ENCODE data around the gene ZNF214.
A peak's percentile ranks its signal among the peaks of the same experiment; 100 is the strongest.

The ZNF214 gene

DNA sequence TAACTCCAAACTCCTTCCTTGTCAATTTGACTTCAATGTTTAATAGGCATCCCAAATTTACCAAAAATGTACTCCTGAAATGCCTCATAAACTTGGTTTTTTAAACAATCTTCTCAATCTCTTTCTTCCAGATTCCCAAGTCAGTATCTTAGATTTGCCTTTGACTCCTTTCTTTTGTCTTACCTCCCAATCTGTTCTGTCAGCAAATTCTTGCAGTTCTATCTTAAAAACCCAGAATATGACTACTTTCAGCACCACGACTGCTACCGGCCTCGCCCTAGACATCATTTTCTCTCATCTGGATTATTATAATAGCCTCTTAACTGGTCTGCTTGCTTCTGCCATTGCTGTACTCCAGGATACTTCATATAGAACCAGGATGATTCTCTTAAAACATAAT, 8.0 kb upstream of the ZNF214 start:
- Histone ChIP-seq H3K4me2 (ENCODE audit: low read length) (no peak overlapping the region), H3K27me3 (ENCODE audit: control insufficient read depth, insufficient read depth, low read length) (peaks cover 42% of the 10 kb centered on the region), H3K4me1 (ENCODE audit: control insufficient read depth, insufficient read depth, low read length) (no peaks in the 10 kb centered on the region), H3K36me3 (ENCODE audit: insufficient read depth, low read length) (no peaks in the 10 kb centered on the region), H3K4me3 (ENCODE audit: low read length) (no peak overlapping the region), H3K9me3 (replicated peaks; ENCODE audit: low read length) (no peaks in the 10 kb centered on the region), H3K9ac (ENCODE audit: low read depth, low read length) (no peak overlapping the region)

GRCh38 chr11:7021318-7021717, 1.2 kb upstream of the ZNF214 start:
- Histone ChIP-seq H3K9me3 (replicated peaks; ENCODE audit: low read length) (no peaks in the 10 kb centered on the region), H3K4me2 (ENCODE audit: low read length) (no peak overlapping the region), H3K36me3 (ENCODE audit: insufficient read depth, low read length) (no peaks in the 10 kb centered on the region), H3K4me3 (ENCODE audit: low read length) (no peak overlapping the region), H3K27me3 (ENCODE audit: control insufficient read depth, insufficient read depth, low read length) (peaks cover 8% of the 10 kb centered on the region), H3K4me1 (ENCODE audit: control insufficient read depth, insufficient read depth, low read length) (peaks cover 14% of the 10 kb centered on the region), H3K9ac (ENCODE audit: low read depth, low read length) (no peak overlapping the region)

DNA sequence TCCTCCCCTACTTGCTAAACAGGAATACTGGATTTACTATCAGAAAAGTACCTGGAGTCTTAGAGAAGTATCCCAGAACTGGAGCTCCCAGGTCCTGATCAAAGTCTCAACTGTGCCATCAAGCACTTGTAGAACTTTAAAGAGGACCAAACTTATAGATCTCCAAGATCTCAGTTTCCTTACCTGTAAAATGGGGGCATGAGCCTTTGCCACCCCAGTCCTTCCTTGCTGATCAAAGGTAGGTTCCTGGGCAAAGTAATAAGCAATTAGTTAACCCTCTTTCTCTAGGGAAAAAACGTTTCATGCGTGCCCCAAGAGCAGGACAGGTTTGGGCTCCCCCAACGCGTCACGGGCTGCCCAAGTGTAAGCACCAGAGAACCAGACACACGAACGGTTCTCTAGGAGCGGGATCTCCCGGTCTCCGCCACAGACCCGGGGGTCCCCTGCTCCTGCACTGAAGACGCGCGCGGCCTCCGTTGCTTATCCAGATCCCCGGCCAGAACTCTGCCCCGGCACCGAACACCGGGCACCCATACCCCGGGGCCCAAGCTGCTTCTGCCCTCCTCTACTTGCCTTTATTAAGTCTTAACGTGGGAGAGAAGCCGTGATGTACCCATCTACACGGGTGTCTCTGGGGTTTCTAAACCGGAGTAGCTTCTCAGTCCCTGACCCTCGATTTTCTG, 505 bp downstream of the ZNF214 start:
- H3K9me3 ChIP-seq (replicated peaks; ENCODE audit: low read length), result no peaks in the 10 kb centered on the region
- H3K4me1 ChIP-seq (ENCODE audit: control insufficient read depth, insufficient read depth, low read length), result peaks cover 14% of the 10 kb centered on the region
- H3K9ac ChIP-seq (ENCODE audit: low read depth, low read length), result peak overlapping the region; percentile 76
- no peaks in the 10 kb centered on the region for H3K36me3 ChIP-seq (ENCODE audit: insufficient read depth, low read length)
- H3K4me2 ChIP-seq (ENCODE audit: low read length), result peak overlapping the region; percentile 96
- H3K4me3 ChIP-seq (ENCODE audit: low read length), result peak overlapping the region; percentile 88
- H3K27me3 ChIP-seq (ENCODE audit: control insufficient read depth, insufficient read depth, low read length), result peaks cover 8% of the 10 kb centered on the region

DNA sequence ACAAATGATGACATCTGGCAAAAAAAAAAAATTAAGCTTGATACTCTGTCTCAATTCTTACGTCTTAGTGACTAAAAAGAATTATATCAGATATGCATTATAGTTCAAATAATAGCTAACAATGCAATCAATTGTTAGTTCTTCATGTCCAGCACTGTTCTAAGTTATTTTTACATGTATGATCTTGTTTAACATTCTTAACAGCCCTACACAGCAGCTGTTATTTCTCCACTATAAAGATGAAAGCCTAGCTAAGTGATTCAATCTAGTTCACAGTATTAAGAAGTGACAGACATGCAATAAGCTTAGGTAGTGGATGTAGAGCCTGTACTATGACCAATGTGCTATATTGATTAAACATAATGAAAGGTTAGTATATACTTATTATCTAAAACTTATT, 4.1 kb downstream of the ZNF214 start:
- Histone ChIP-seq H3K27me3 (ENCODE audit: control insufficient read depth, insufficient read depth, low read length) (no peaks in the 10 kb centered on the region), H3K4me1 (ENCODE audit: control insufficient read depth, insufficient read depth, low read length) (peaks cover 13% of the 10 kb centered on the region), H3K9me3 (replicated peaks; ENCODE audit: low read length) (no peaks in the 10 kb centered on the region), H3K4me3 (ENCODE audit: low read length) (no peak overlapping the region), H3K9ac (ENCODE audit: low read depth, low read length) (no peak overlapping the region), H3K36me3 (ENCODE audit: insufficient read depth, low read length) (no peaks in the 10 kb centered on the region), H3K4me2 (ENCODE audit: low read length) (no peak overlapping the region)

- H3K9ac ChIP-seq (ENCODE audit: low read depth, low read length), result no peak overlapping the region
- H3K9me3 ChIP-seq (replicated peaks; ENCODE audit: low read length), result no peaks in the 10 kb centered on the region
- no peaks in the 10 kb centered on the region for H3K4me1 ChIP-seq (ENCODE audit: control insufficient read depth, insufficient read depth, low read length)
- no peak overlapping the region for H3K4me2 ChIP-seq (ENCODE audit: low read length)
- H3K27me3 ChIP-seq (ENCODE audit: control insufficient read depth, insufficient read depth, low read length), result no peaks in the 10 kb centered on the region
- H3K36me3 ChIP-seq (ENCODE audit: insufficient read depth, low read length), result no peaks in the 10 kb centered on the region
- H3K4me3 ChIP-seq (ENCODE audit: low read length), result no peak overlapping the region
Observed at GRCh38 chr11:7014118-7014517, 6.0 kb downstream of the ZNF214 start.

DNA sequence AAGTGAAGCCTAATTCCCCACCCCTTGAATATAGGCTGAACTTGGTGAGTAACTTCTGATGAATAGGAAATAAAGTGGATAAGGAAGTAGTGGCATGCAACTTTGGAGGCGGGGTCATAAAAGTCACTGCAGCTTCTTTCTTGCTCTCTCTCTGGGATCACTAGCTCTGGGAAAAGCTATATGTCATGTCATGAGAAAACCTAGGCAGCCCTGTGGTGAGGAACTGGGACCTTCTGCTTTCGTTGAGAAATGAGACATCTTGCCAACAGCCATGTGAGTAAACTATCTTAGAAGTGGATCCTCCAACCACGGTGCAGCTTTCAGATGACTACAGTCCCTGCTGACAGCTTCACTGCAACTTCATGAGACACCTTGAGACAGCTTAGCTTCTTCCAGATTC, 15.7 kb downstream of the ZNF214 start:
- no peaks in the 10 kb centered on the region for H3K9me3 ChIP-seq (replicated peaks; ENCODE audit: low read length)
- H3K4me1 ChIP-seq (ENCODE audit: control insufficient read depth, insufficient read depth, low read length), result peaks cover 6% of the 10 kb centered on the region
- H3K4me2 ChIP-seq (ENCODE audit: low read length), result peak overlapping the region; percentile 44
- H3K36me3 ChIP-seq (ENCODE audit: insufficient read depth, low read length), result no peaks in the 10 kb centered on the region
- no peak overlapping the region for H3K4me3 ChIP-seq (ENCODE audit: low read length)
- H3K9ac ChIP-seq (ENCODE audit: low read depth, low read length), result no peak overlapping the region
- H3K27me3 ChIP-seq (ENCODE audit: control insufficient read depth, insufficient read depth, low read length), result no peaks in the 10 kb centered on the region

DNA sequence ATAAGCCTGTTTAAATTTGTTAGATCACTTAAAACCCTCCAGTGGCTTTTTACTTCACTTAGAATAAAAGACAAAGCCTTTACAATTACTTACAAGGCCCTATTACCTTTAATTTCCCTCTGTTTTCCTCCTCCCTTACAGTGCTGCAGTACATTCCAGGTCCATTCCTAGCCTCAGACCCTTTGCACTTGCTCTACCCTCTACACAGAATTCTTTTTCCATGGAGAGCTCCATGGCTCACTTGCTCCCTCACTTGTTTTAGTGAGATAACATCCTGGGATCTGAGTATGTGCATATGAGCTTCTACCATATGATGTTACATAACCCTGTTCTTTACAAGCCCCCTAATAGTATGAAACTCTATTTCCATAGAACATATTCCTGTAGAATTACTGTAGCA, 24.4 kb downstream of the ZNF214 start:
- Histone ChIP-seq H3K27me3 (ENCODE audit: control insufficient read depth, insufficient read depth, low read length) (no peaks in the 10 kb centered on the region), H3K4me1 (ENCODE audit: control insufficient read depth, insufficient read depth, low read length) (peaks cover 27% of the 10 kb centered on the region), H3K9me3 (replicated peaks; ENCODE audit: low read length) (no peaks in the 10 kb centered on the region), H3K36me3 (ENCODE audit: insufficient read depth, low read length) (no peaks in the 10 kb centered on the region), H3K4me2 (ENCODE audit: low read length) (no peak overlapping the region), H3K9ac (ENCODE audit: low read depth, low read length) (no peak overlapping the region), H3K4me3 (ENCODE audit: low read length) (no peak overlapping the region)

DNA sequence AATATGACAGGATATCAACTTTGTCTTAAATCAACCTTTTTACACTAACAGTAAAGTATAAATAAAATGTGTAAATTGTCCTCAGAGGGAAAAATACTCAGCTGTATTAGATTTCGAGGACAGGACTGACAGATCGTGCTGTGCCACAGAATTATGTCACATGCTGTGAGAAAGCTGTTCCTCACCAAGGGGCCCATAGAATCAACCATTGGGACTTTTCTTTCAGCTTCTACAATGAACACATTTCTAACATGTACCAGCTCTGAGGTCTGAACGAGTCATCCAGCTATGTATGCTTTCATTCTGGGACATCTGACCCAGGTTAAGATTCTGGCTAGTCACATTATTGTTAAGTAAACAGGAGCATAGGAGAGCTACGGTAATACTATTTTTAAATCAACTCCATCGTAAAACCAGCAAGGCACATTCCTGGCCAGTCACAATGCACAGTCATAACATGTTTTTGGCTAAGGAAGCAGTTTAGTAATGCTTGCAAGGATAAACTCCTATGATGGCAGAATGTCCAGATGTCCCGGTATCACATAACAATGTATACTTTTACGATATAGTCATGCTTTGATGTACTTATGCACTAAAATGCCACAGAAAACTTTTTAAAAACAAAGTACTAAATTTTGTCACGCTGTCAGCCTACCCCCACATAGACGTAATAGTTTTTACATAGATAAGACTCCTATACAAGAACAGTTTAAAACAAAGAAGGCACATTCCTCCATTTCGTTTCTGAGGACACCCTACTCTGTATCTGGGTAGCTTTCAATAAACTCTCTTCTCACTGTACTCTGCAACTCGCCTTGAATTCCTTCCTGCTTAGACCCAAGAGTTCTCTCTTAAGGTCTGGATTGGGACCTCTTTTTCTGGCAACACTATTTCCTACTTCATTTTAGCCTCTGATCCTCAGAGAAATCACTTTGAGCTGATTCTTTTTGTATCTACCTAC, 27.4 kb downstream of the ZNF214 start:
- Histone ChIP-seq H3K9ac (ENCODE audit: low read depth, low read length) (peak overlapping the region; percentile 46), H3K4me1 (ENCODE audit: control insufficient read depth, insufficient read depth, low read length) (peaks cover 35% of the 10 kb centered on the region), H3K4me3 (ENCODE audit: low read length) (peak overlapping the region; percentile 18), H3K9me3 (replicated peaks; ENCODE audit: low read length) (no peaks in the 10 kb centered on the region), H3K36me3 (ENCODE audit: insufficient read depth, low read length) (no peaks in the 10 kb centered on the region), H3K4me2 (ENCODE audit: low read length) (peak overlapping the region; percentile 63), H3K27me3 (ENCODE audit: control insufficient read depth, insufficient read depth, low read length) (no peaks in the 10 kb centered on the region)

GRCh38 chr11:6992026-6992425, 28.1 kb downstream of the ZNF214 start:
- peaks cover 35% of the 10 kb centered on the region for H3K4me1 ChIP-seq (ENCODE audit: control insufficient read depth, insufficient read depth, low read length)

GRCh38 chr11:6991227-6991626, 28.9 kb downstream of the ZNF214 start:
- Histone ChIP-seq H3K36me3 (ENCODE audit: insufficient read depth, low read length) (no peaks in the 10 kb centered on the region), H3K9me3 (replicated peaks; ENCODE audit: low read length) (no peaks in the 10 kb centered on the region), H3K9ac (ENCODE audit: low read depth, low read length) (no peak overlapping the region), H3K4me1 (ENCODE audit: control insufficient read depth, insufficient read depth, low read length) (peaks cover 35% of the 10 kb centered on the region), H3K4me2 (ENCODE audit: low read length) (no peak overlapping the region), H3K4me3 (ENCODE audit: low read length) (no peak overlapping the region), H3K27me3 (ENCODE audit: control insufficient read depth, insufficient read depth, low read length) (no peaks in the 10 kb centered on the region)

More at GRCh38 chr11:6992026-6992425, 28.1 kb downstream of the ZNF214 start:
- Histone ChIP-seq H3K9ac (ENCODE audit: low read depth, low read length) (peak overlapping the region; percentile 43), H3K27me3 (ENCODE audit: control insufficient read depth, insufficient read depth, low read length) (no peaks in the 10 kb centered on the region), H3K4me3 (ENCODE audit: low read length) (peak overlapping the region; percentile 8), H3K9me3 (replicated peaks; ENCODE audit: low read length) (no peaks in the 10 kb centered on the region), H3K4me2 (ENCODE audit: low read length) (peak overlapping the region; percentile 63), H3K36me3 (ENCODE audit: insufficient read depth, low read length) (no peaks in the 10 kb centered on the region)

GRCh38 chr11:6988506-6988905, 31.6 kb downstream of the ZNF214 start:
- no peaks in the 10 kb centered on the region for H3K27me3 ChIP-seq (ENCODE audit: control insufficient read depth, insufficient read depth, low read length)
- no peak overlapping the region for H3K4me2 ChIP-seq (ENCODE audit: low read length)
- H3K4me1 ChIP-seq (ENCODE audit: control insufficient read depth, insufficient read depth, low read length), result peaks cover 32% of the 10 kb centered on the region
- no peak overlapping the region for H3K9ac ChIP-seq (ENCODE audit: low read depth, low read length)
- H3K36me3 ChIP-seq (ENCODE audit: insufficient read depth, low read length), result no peaks in the 10 kb centered on the region
- no peak overlapping the region for H3K4me3 ChIP-seq (ENCODE audit: low read length)
- H3K9me3 ChIP-seq (replicated peaks; ENCODE audit: low read length), result no peaks in the 10 kb centered on the region

Measured in skeletal muscle satellite cell (primary cell).